ENCODE results near the gene MPPE1. TPM values are rescaled to one million over a fixed set of nuclear protein-coding genes. Genes with fewer than 3 reads are reported as not detected.

MPPE1 gene
- total and polyA plus RNA-seq, 9 of the 15 experiments (the other 6 are each of a cell fraction or from before 2014, with no cell fraction given): 10.7 to 19.5 (median 13.3) TPM

GRCh38 chr18:11925800-11926481 lies 17.8 kb upstream of the MPPE1 start (continued):
- TF ChIP-seq ZNF407 (IDR thresholded peaks at IDR 0.05; ENCODE audit: low read depth) (no peak), ZNF384 (IDR thresholded peaks at IDR 0.05; ENCODE audit: low read depth, low read length) (no peak), ATF1 (CRISPR knock-in tag; IDR thresholded peaks at IDR 0.05) (no peak), ATF1 (tag; IDR thresholded peaks at IDR 0.05) (peak; percentile 69), E4F1 (CRISPR knock-in tag; IDR thresholded peaks at IDR 0.05; ENCODE audit: borderline replicate concordance) (no peak), CLOCK (CRISPR knock-in tag; IDR thresholded peaks at IDR 0.05; ENCODE audit: borderline replicate concordance) (no peak), ZNF79 (CRISPR knock-in tag; IDR thresholded peaks at IDR 0.05; ENCODE audit: low read depth) (no peak), ZNF707 (CRISPR knock-in tag; conservative IDR thresholded peaks at IDR 0.05) (no peak), CXXC5 (CRISPR knock-in tag; IDR thresholded peaks at IDR 0.05) (peak; percentile 85), KLF1 (tag; IDR thresholded peaks at IDR 0.05) (no peak), NR2C1 (IDR thresholded peaks at IDR 0.05) (peak; percentile 63), NR2C1 (tag; IDR thresholded peaks at IDR 0.05) (peak; percentile 81), ZNF57 (CRISPR knock-in tag; IDR thresholded peaks at IDR 0.05) (no peak), TOE1 (IDR thresholded peaks at IDR 0.05; ENCODE audit: borderline replicate concordance) (no peak), TOE1 (CRISPR knock-in tag; IDR thresholded peaks at IDR 0.05; ENCODE audit: borderline replicate concordance, low read depth) (no peak)
